ENCODE measurements around the gene ASTN2. TPM values are rescaled to one million over a fixed set of nuclear protein-coding genes. Genes with fewer than 3 reads are reported as not detected.

ASTN2 gene
- total RNA-seq, 1 experiment from 2014 or later, result 4.8 TPM

DNA sequence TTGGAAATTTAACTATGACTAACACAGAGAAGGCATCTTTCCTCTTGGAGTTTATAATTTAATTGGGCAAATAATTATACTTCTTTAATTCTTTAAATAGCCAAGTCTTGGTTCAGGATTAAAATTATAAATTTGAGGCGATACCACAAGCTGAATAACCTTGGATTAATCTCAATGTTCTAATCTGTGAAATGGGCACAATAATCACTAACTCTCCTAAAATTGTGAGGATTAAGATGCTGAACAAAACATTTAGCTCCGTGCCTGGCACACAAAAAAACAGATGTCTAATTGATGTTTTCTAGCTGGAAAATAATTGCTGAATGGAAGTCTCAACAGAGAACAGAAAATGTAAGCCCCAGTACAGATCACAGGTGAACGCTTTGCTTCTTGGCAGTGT is 797.5 kb downstream of the ASTN2 start:
- no peak for TF ChIP-seq YY1 (IDR thresholded peaks at IDR 0.05; ENCODE audit: extremely low read depth, insufficient replicate concordance, low read depth, low read length)
- no peak for TF ChIP-seq EZH2phosphoT487 (IDR thresholded peaks at IDR 0.05; ENCODE audit: borderline replicate concordance)
- TF ChIP-seq POLR2AphosphoS5 (IDR thresholded peaks at IDR 0.05; ENCODE audit: low read depth, low read length), result no peak
- TF ChIP-seq SP1 (IDR thresholded peaks at IDR 0.05; ENCODE audit: low read depth), result no peak
- no peak for TF ChIP-seq ELF1 (IDR thresholded peaks at IDR 0.05; ENCODE audit: borderline replicate concordance, low read depth)
- TF ChIP-seq POLR2A (IDR thresholded peaks at IDR 0.05; ENCODE audit: borderline replicate concordance, extremely low read depth, insufficient read depth, insufficient read length), result no peak
- TF ChIP-seq ZNF274 (IDR thresholded peaks at IDR 0.05; ENCODE audit: low read depth, low read length), result no peak
- TF ChIP-seq ZFX (IDR thresholded peaks at IDR 0.05), result no peak
- TF ChIP-seq, protein P1, sequence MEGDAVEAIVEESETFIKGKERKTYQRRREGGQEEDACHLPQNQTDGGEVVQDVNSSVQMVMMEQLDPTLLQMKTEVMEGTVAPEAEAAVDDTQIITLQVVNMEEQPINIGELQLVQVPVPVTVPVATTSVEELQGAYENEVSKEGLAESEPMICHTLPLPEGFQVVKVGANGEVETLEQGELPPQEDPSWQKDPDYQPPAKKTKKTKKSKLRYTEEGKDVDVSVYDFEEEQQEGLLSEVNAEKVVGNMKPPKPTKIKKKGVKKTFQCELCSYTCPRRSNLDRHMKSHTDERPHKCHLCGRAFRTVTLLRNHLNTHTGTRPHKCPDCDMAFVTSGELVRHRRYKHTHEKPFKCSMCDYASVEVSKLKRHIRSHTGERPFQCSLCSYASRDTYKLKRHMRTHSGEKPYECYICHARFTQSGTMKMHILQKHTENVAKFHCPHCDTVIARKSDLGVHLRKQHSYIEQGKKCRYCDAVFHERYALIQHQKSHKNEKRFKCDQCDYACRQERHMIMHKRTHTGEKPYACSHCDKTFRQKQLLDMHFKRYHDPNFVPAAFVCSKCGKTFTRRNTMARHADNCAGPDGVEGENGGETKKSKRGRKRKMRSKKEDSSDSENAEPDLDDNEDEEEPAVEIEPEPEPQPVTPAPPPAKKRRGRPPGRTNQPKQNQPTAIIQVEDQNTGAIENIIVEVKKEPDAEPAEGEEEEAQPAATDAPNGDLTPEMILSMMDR (IDR thresholded peaks at IDR 0.05 in 2 of 3, conservative IDR thresholded peaks at IDR 0.05 in 1 of 3; ENCODE audit: borderline replicate concordance in 1 of 3, insufficient read depth in 1 of 3, low read depth in 2 of 3, low read length in 2 of 3), result no peak
- TF ChIP-seq, protein P2, sequence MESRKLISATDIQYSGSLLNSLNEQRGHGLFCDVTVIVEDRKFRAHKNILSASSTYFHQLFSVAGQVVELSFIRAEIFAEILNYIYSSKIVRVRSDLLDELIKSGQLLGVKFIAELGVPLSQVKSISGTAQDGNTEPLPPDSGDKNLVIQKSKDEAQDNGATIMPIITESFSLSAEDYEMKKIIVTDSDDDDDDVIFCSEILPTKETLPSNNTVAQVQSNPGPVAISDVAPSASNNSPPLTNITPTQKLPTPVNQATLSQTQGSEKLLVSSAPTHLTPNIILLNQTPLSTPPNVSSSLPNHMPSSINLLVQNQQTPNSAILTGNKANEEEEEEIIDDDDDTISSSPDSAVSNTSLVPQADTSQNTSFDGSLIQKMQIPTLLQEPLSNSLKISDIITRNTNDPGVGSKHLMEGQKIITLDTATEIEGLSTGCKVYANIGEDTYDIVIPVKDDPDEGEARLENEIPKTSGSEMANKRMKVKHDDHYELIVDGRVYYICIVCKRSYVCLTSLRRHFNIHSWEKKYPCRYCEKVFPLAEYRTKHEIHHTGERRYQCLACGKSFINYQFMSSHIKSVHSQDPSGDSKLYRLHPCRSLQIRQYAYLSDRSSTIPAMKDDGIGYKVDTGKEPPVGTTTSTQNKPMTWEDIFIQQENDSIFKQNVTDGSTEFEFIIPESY (IDR thresholded peaks at IDR 0.05; ENCODE audit: extremely low read depth, insufficient replicate concordance, low read length), result no peak
- TF ChIP-seq, protein P3, sequence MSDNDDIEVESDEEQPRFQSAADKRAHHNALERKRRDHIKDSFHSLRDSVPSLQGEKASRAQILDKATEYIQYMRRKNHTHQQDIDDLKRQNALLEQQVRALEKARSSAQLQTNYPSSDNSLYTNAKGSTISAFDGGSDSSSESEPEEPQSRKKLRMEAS (IDR thresholded peaks at IDR 0.05), result no peak
- no peak for TF ChIP-seq SRF (IDR thresholded peaks at IDR 0.05; ENCODE audit: low read depth)
- no peak for TF ChIP-seq CBX3 (IDR thresholded peaks at IDR 0.05; ENCODE audit: low read depth)
- no peak for TF ChIP-seq EGR1 (IDR thresholded peaks at IDR 0.05; ENCODE audit: low read depth)
- TF ChIP-seq CEBPB (IDR thresholded peaks at IDR 0.05; ENCODE audit: low read depth), result no peak
- no peak for TF ChIP-seq SIN3A (IDR thresholded peaks at IDR 0.05; ENCODE audit: low read depth)
- TF ChIP-seq, protein P4, sequence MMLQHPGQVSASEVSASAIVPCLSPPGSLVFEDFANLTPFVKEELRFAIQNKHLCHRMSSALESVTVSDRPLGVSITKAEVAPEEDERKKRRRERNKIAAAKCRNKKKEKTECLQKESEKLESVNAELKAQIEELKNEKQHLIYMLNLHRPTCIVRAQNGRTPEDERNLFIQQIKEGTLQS (IDR thresholded peaks at IDR 0.05), result no peak
- TF ChIP-seq, protein P5, sequence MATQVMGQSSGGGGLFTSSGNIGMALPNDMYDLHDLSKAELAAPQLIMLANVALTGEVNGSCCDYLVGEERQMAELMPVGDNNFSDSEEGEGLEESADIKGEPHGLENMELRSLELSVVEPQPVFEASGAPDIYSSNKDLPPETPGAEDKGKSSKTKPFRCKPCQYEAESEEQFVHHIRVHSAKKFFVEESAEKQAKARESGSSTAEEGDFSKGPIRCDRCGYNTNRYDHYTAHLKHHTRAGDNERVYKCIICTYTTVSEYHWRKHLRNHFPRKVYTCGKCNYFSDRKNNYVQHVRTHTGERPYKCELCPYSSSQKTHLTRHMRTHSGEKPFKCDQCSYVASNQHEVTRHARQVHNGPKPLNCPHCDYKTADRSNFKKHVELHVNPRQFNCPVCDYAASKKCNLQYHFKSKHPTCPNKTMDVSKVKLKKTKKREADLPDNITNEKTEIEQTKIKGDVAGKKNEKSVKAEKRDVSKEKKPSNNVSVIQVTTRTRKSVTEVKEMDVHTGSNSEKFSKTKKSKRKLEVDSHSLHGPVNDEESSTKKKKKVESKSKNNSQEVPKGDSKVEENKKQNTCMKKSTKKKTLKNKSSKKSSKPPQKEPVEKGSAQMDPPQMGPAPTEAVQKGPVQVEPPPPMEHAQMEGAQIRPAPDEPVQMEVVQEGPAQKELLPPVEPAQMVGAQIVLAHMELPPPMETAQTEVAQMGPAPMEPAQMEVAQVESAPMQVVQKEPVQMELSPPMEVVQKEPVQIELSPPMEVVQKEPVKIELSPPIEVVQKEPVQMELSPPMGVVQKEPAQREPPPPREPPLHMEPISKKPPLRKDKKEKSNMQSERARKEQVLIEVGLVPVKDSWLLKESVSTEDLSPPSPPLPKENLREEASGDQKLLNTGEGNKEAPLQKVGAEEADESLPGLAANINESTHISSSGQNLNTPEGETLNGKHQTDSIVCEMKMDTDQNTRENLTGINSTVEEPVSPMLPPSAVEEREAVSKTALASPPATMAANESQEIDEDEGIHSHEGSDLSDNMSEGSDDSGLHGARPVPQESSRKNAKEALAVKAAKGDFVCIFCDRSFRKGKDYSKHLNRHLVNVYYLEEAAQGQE (IDR thresholded peaks at IDR 0.05; ENCODE audit: low read depth), result no peak
- H4K20me1 ChIP-seq (ENCODE audit: insufficient read depth), result no peaks in the 10 kb centered on the region
- ChIA-PET CTCF (no interaction called here), RAD21 (ENCODE audit: low non-redundant PET in 1 of 2, low total read pairs in 2 of 2, uncharacterized antibody in 2 of 2, unreplicated experiment in 2 of 2) (no interaction called here), POLR2A (no interaction called here)
- no peak overlapping the region for H2AFZ ChIP-seq (ENCODE audit: low read depth, low read length, poor library complexity, severe bottlenecking)
- no peak overlapping the region for H3K4me2 ChIP-seq (ENCODE audit: low read length)
- ATAC-seq, result no peak
- H3K79me2 ChIP-seq (ENCODE audit: insufficient read depth, low read length), result no peaks in the 10 kb centered on the region
- no TSS peak for BruUV-seq (replicated peaks)
- H3K9ac ChIP-seq (ENCODE audit: low read length), result no peak overlapping the region
- intact Hi-C loops (cut with micrococcal nuclease), result no loop called here
- no peak for DNase-seq (ENCODE audit: low read depth, low spot score)
- no peaks in the 10 kb centered on the region for H3K36me3 ChIP-seq (ENCODE audit: control insufficient read depth in 1 of 2, insufficient read depth in 2 of 2, low read length in 2 of 2)
- no peaks in the 10 kb centered on the region for H3K9me3 ChIP-seq (ENCODE audit: control insufficient read depth in 1 of 2, insufficient read depth in 1 of 2, low read depth in 1 of 2, low read length in 2 of 2)
- H3K4me3 ChIP-seq (replicated peaks in 1 of 2; ENCODE audit: low read depth in 1 of 2, low read length in 2 of 2), result no peak overlapping the region
- no peaks in the 10 kb centered on the region for H3K9me2 ChIP-seq (ENCODE audit: insufficient read depth)
- no peaks in the 10 kb centered on the region for H3K4me1 ChIP-seq (ENCODE audit: control insufficient read depth in 1 of 2, insufficient read depth in 2 of 2, low read length in 2 of 2)
- no peak overlapping the region for H3K27ac ChIP-seq (ENCODE audit: low read depth, low read length)
- H3K27me3 ChIP-seq (ENCODE audit: insufficient read depth, low read length), result no peaks in the 10 kb centered on the region
